Measurements from ENCODE around the gene ZBED5.
"Not testable (repeated sequence)": the region's sequence is repeated elsewhere in the genome, so short reads cannot be mapped to it uniquely, and the experiment has no call there.

The ZBED5 gene

GRCh38 chr11:10884292-10884691, 26.4 kb upstream of the ZBED5 start:
- intact Hi-C loops (cut with DNase I); DNase-seq: not testable (repeated sequence)

- intact Hi-C loops (cut with DNase I): no loop called here
- DNase-seq: no peak
Measured at GRCh38 chr11:10881892-10882291, 24.0 kb upstream of the ZBED5 start.

GRCh38 chr11:10878408-10879214, 20.8 kb upstream of the ZBED5 start:
- peak in 1 of 42 donors; percentile 22 for DNase-seq

GRCh38 chr11:10876158-10876557, 18.3 kb upstream of the ZBED5 start:
- DNase-seq: no peak
- intact Hi-C loops (cut with DNase I): no loop called here

More at GRCh38 chr11:10878408-10879214, 20.8 kb upstream of the ZBED5 start:
- intact Hi-C loops (cut with DNase I): no loop called here

- no peak for DNase-seq
- intact Hi-C loops (cut with DNase I): no loop called here
Measured at GRCh38 chr11:10875430-10876021, 17.7 kb upstream of the ZBED5 start.

DNA sequence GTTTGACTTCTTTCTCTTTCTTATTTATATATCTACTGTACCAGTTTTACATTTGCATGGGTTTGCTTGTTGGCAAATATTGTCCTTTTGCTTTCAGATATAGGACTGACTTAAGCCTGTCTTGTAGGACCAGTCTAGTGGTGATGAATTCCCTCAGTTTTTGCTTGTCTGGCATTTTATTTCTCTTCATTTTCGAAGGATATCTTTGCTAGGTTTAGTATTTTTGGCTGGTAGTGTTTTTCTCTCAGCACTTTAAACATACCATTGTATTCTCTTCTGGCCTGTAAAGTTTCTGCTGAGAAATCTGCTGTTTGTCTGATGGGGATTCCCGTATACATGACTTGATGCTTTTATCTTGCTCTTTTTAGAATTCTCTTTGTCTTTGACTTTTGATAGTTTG, 14.2 kb upstream of the ZBED5 start:
- intact Hi-C loops (cut with DNase I): no loop called here
- DNase-seq: no peak

DNA sequence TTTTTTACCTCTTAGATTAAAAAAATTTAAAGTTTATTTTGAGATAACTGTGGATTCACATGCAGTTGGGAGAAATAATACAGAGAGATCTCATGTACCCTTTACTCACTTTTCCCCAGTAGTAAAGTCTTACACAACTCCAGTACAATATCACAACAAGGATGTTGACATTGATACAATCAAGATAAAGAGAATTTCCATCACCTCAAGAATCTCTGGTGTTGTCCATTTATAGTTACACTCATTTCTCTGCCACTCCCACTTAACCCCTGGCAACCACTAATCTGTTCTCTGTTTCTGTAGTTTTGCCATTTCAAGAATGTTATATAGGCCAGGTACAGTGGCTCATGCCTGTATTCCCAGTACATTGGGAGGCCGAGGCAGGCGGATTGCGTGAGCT, 10.5 kb upstream of the ZBED5 start:
- DNase-seq: no peak
- intact Hi-C loops (cut with DNase I): no loop called here

DNA sequence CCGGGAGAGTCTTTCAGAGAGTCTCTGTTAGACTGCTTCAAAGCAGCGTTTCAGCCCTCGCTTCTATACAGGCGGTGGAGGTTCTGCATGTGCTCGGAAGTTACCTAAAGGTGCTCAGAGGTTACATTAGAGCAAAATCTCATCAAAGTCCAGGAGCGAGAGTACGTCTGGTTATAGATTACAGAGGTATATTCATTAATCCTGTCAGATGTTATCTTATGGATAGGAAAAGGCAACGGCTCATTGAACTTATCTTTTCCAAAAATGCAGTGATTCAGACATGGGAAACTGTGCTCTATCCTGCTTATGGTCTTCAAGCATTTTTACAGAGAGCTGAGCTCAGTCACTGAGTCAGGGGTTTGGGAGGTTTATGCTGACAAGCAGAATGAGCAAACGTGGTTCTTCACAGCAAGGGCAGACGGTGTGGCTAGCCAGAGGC, 9.1 kb upstream of the ZBED5 start:
- intact Hi-C loops (cut with DNase I): no loop called here

DNA sequence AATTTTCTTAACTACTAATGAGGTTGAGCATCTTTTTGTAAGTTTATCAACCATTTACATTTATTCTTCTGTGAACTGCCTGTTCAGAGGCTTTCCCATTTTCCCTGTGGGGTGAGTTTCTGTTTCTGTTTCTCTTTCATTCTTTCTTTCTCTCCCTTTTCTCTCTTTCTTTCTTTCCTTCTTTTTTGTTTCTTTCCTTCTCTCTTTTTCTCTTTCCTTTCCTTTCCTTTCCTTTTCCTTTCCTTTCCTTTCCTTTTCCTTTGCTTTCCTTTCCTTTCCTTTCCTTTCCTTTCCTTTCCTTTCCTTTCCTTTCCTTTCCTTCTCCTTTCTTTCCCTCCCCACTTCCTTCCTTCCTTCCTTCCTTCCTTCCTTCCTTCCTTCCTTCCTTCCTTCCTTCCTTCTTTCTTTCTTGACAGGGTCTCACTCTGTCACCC, 8.0 kb upstream of the ZBED5 start:
- intact Hi-C loops (cut with DNase I): no loop called here
- no peak for DNase-seq

More for the DNA sequence above, 9.1 kb upstream of the ZBED5 start:
- DNase-seq: no peak

- intact Hi-C loops (cut with DNase I): no loop called here
- no peak for DNase-seq
Measured at GRCh38 chr11:10864688-10865087, 6.8 kb upstream of the ZBED5 start.

DNA sequence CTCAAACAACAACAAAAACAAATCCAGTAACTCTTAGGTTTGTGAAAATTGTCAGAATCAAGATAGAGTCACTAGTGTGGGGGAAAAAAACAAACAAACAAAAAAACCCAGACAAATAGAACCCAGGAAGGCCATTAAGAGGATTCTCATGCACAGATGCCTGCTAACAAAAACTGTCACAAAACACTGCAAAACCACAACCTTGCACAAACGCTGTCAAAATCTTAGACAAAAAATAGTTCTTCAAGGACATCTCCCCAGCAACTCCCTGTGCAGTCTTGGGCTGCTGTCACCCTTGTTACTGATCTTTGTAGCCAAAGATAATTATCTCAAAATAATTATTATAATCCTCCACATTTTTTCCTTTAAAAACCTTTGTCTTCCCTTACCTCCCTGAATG, 4.6 kb upstream of the ZBED5 start:
- DNase-seq: no peak
- intact Hi-C loops (cut with DNase I): no loop called here

- no peak for DNase-seq
- intact Hi-C loops (cut with DNase I): no loop called here
Measured at GRCh38 chr11:10861799-10862198, 3.9 kb upstream of the ZBED5 start.

DNA sequence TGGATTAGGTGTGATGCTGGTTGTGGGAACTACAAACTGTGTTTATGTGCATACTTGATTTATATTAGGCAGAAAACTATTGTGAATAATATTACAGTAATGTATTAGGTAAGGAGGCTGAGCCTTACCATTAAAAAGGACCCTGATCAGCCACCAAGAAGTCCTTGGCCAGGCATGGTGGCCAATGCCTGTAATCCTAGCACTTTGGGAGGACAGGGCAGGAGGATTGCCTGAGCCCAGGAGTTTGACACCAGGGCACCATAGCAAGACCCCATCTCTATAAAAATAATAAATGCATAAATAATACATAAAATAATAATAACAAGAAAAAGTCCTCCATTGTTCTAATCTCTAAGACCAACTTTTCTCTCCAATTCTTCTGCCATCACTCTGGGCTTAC, 3.2 kb upstream of the ZBED5 start:
- no peak for DNase-seq
- intact Hi-C loops (cut with DNase I): no loop called here

- intact Hi-C loops (cut with DNase I): loop anchor here (2.0 to 5.0 kb wide), 2 partner anchors 50 to 74 kb away; partner anchors contain the start of gene EIF4G2
- DNase-seq: peak; percentile 46 to 87 (median 73)
Measured at GRCh38 chr11:10858439-10859325, 829 bp upstream of the ZBED5 start.

DNA sequence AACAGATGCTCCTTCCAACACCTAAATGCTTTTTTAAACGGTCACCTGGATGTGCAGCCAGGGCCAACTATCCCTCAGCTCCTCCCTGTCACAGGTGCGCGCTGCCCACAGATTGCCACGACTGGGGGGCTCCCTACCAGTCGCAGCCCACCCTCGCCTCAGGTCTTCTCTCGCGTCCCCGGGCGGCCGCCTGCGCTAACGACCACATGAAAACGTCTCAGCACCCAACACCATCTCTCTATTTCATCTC, 469 bp downstream of the ZBED5 start:
- intact Hi-C loops (cut with DNase I): loop anchor here (5.0 kb wide), 1 partner anchor 75 kb away; no protein-coding TSS in a partner anchor

GRCh38 chr11:10856689-10857458, 979 bp downstream of the ZBED5 start:
- intact Hi-C loops (cut with DNase I): loop anchor here (5.0 kb wide), 1 partner anchor 75 kb away; no protein-coding TSS in a partner anchor
- DNase-seq: peak in 14 of 42 donors; percentile 5 to 69 (median 34)

More for the DNA sequence above, 469 bp downstream of the ZBED5 start:
- peak in 11 of 42 donors; percentile 4 to 51 (median 27) for DNase-seq

- DNase-seq: no peak
- intact Hi-C loops (cut with DNase I): loop anchor here (5.0 kb wide), 1 partner anchor 77 kb away; no protein-coding TSS in a partner anchor
Measured at GRCh38 chr11:10855295-10855694, 2.6 kb downstream of the ZBED5 start.

- intact Hi-C loops (cut with DNase I): no loop called here
- no peak for DNase-seq
Measured at GRCh38 chr11:10847960-10848860, 9.6 kb downstream of the ZBED5 start.

Measured in head of caudate nucleus (tissue), 42 donors.